NCI-H2227 (cell line): ENCODE measurements around the gene CSTF1.

Source experiments
- DNase-seq: peaks from one replicate; lab custom pipeline; 2025; ENCODE audit not compliant: unreplicated experiment; lab: John Stamatoyannopoulos, UW

CSTF1 gene

GRCh38 chr20:56449459-56449858 lies 57.0 kb downstream of the CSTF1 start:
- DNase-seq = no peak

DNA sequence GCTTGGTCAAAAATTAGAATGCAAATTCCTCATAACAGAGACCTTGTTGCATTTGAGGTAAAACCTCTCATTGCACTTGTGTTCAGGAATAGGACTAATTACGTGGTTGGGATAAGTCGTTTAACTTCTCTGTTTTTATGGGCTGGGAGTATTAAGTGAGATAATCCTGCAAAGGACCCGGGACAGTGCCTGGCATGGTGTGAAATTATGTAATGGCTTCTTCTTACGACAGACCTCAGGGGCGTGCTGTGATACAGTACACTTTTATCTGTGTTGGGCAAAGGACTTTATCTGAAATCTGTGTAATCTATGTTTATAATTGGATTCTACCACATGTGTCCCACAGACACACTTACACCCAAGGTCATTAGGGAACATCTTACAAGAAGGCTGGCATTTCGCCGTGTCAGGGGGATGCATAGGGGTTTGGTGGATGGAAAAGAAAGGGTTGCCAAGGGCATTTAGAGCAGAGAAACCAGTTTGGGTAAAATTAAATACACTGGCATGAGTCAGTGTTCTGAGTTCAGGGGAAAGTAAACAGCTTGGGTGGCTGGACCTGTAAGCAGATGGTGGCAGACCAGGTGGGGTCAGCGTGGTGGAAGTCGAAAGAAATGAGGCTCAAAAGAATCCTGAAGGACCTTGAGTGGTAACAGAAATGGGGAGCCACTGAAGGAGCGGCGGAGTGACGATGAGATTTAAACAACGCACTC lies 58.8 kb downstream of the CSTF1 start:
- no peak for DNase-seq

DNA sequence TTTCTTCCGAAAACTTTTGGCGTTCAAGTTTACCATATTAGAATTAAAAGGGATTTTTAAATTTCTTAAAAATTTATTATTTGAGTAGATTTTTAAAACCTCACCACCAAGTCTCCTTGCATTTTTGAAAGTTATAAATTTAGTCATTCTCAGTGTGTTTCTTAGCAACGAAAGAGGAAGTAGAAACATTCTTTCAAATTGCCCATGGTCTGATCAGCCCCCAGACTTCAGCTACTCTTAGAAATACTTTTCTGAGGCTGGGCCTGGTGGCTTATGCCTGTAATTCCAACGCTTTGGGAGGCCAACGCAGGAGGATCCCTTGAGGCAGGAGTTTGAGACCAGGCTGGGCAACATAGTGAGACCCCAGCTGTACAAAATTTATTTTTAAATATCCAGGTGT lies 60.9 kb downstream of the CSTF1 start:
- no peak for DNase-seq

- DNase-seq = no peak
Measured at GRCh38 chr20:56454754-56455153, 62.3 kb downstream of the CSTF1 start.
